ENCODE data around the gene HOXD11. TPM values are rescaled to one million over a fixed set of nuclear protein-coding genes. Genes with fewer than 3 reads are reported as not detected.

The HOXD11 gene
- total and polyA plus RNA-seq, 8 donors: not detected

- H3K9me3 ChIP-seq: no peaks in the 10 kb centered on the region
- WGBS, 2 donors: 14 to 18% methylated on average over 7 of the region's 7 CpGs
- no peak for TF ChIP-seq CTCF (IDR thresholded peaks at IDR 0.05)
- H3K4me3 ChIP-seq: no peak overlapping the region
- intact Hi-C loops (cut with DNase I): no loop called here
- FAIRE-seq (no peak), ATAC-seq (no peak), DNase-seq (no peak)
- no peaks in the 10 kb centered on the region for H3K36me3 ChIP-seq
- no peak overlapping the region for H3K27ac ChIP-seq
- H3K27me3 ChIP-seq: peaks cover 29 to 88% (median 45%) of the 10 kb centered on the region in 4 donors
- no peaks in the 10 kb centered on the region for H3K4me1 ChIP-seq
Observed at GRCh38 chr2:176074919-176075425, 32.1 kb upstream of the HOXD11 start.

GRCh38 chr2:176075481-176075880, 31.6 kb upstream of the HOXD11 start:
- Histone ChIP-seq H3K27me3 (peaks cover 29 to 87% (median 44%) of the 10 kb centered on the region in 4 donors), H3K36me3 (no peaks in the 10 kb centered on the region), H3K4me1 (no peaks in the 10 kb centered on the region), H3K4me3 (no peak overlapping the region), H3K27ac (no peak overlapping the region), H3K9me3 (no peaks in the 10 kb centered on the region)
- WGBS, 2 donors: 8% methylated on average over 15 of the region's 15 CpGs
- FAIRE-seq (no peak), ATAC-seq (no peak), DNase-seq (no peak)
- TF ChIP-seq CTCF (IDR thresholded peaks at IDR 0.05): no peak
- intact Hi-C loops (cut with DNase I): no loop called here

GRCh38 chr2:176076063-176076462, 31.0 kb upstream of the HOXD11 start:
- ATAC-seq (no peak), FAIRE-seq (no peak), DNase-seq (no peak)
- intact Hi-C loops (cut with DNase I): no loop called here
- H3K4me3 ChIP-seq: no peak overlapping the region
- H3K27ac ChIP-seq: no peak overlapping the region
- H3K36me3 ChIP-seq: no peaks in the 10 kb centered on the region
- TF ChIP-seq CTCF (IDR thresholded peaks at IDR 0.05): no peak
- WGBS, 2 donors: 12 to 22% methylated on average over 7 of the region's 7 CpGs
- no peaks in the 10 kb centered on the region for H3K4me1 ChIP-seq
- H3K27me3 ChIP-seq: peaks cover 31 to 90% (median 48%) of the 10 kb centered on the region in 4 donors
- H3K9me3 ChIP-seq: no peaks in the 10 kb centered on the region

- no peak for DNase-seq
- H3K4me1 ChIP-seq: no peaks in the 10 kb centered on the region
- intact Hi-C loops (cut with DNase I): no loop called here
- no peaks in the 10 kb centered on the region for H3K36me3 ChIP-seq
- H3K4me3 ChIP-seq: no peak overlapping the region
- no peaks in the 10 kb centered on the region for H3K9me3 ChIP-seq
- no peak for TF ChIP-seq CTCF (IDR thresholded peaks at IDR 0.05)
- WGBS, 2 donors: 14 to 19% methylated on average over 2 of the region's 2 CpGs
- peaks cover 34 to 89% (median 52%) of the 10 kb centered on the region in 4 donors for H3K27me3 ChIP-seq
- H3K27ac ChIP-seq: no peak overlapping the region
- no peak for ATAC-seq
- no peak for FAIRE-seq
Observed at GRCh38 chr2:176076796-176077195, 30.3 kb upstream of the HOXD11 start.

- 7 to 8% methylated on average over 25 of the region's 25 CpGs for WGBS, 2 donors
- H3K9me3 ChIP-seq: no peaks in the 10 kb centered on the region
- no peaks in the 10 kb centered on the region for H3K4me1 ChIP-seq
- ATAC-seq (no peak), DNase-seq (no peak), FAIRE-seq (no peak)
- H3K4me3 ChIP-seq: no peak overlapping the region
- no peak for TF ChIP-seq CTCF (IDR thresholded peaks at IDR 0.05)
- peaks cover 37 to 89% (median 53%) of the 10 kb centered on the region in 4 donors for H3K27me3 ChIP-seq
- H3K27ac ChIP-seq: no peak overlapping the region
- H3K36me3 ChIP-seq: no peaks in the 10 kb centered on the region
- intact Hi-C loops (cut with DNase I): no loop called here
Observed at GRCh38 chr2:176078541-176079284, 28.4 kb upstream of the HOXD11 start.
